Fibroblast of the aortic adventitia (primary cell): ENCODE measurements around the gene NECAB3. TPM values are rescaled to one million over a fixed set of nuclear protein-coding genes. Genes with fewer than 3 reads are reported as not detected.

ENCODE experiments used
- DNase-seq: peaks from one replicate; pipeline ENCODE4 v3.0.0-alpha.2; 2010; ENCODE audit warnings: low read depth
- H3K4me3 ChIP-seq: 2 replicates; pipeline ENCODE4 v1.5.1; 2011; ENCODE audit warnings: low read depth, mild to moderate bottlenecking, control low read depth, low read length, moderate library complexity
- total RNA-seq: library from RNA; depleted of rRNA; stranded (reverse); fragments of >200 nt; gene quantifications from 2 replicates; pipeline ENCODE4 v1.2.3, GENCODE V29; 2012; ENCODE audit warnings: low replicate concordance
- TF ChIP-seq, protein P1 (sequence below): IDR thresholded peaks from 2 replicates; pipeline ENCODE4 v1.5.1; 2011; ENCODE audit warnings: mild to moderate bottlenecking, low read length, control low read depth, inconsistent platforms; ENCODE audit not compliant: insufficient read depth

Gene NECAB3
- total RNA-seq, 1 donor: 17.6 TPM

DNA sequence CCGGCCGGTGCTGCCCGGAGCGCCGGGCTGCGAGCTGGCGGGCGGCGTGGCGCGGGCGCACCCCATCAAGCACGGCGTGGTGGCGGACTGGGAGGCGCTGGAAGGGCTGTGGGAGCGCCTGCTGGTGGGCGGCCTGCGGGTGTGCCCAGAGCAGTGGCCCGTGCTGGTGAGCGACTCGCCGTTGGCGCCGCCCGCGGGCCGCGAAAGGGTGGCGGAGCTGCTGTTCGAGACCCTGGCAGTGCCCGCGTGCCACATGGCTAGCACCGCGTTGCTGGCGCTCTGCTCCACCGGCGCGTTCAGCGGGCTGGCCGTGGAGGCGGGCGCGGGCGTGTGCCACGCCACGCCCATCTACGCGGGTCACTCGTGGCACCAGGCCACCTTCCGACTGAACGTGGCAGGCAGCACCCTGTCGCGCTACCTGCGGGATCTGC lies 7.0 kb downstream of the NECAB3 start:
- peak; percentile 21 for DNase-seq
- H3K4me3 ChIP-seq: peak overlapping the region; percentile 63
- TF ChIP-seq, protein P1, sequence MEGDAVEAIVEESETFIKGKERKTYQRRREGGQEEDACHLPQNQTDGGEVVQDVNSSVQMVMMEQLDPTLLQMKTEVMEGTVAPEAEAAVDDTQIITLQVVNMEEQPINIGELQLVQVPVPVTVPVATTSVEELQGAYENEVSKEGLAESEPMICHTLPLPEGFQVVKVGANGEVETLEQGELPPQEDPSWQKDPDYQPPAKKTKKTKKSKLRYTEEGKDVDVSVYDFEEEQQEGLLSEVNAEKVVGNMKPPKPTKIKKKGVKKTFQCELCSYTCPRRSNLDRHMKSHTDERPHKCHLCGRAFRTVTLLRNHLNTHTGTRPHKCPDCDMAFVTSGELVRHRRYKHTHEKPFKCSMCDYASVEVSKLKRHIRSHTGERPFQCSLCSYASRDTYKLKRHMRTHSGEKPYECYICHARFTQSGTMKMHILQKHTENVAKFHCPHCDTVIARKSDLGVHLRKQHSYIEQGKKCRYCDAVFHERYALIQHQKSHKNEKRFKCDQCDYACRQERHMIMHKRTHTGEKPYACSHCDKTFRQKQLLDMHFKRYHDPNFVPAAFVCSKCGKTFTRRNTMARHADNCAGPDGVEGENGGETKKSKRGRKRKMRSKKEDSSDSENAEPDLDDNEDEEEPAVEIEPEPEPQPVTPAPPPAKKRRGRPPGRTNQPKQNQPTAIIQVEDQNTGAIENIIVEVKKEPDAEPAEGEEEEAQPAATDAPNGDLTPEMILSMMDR: no peak

DNA sequence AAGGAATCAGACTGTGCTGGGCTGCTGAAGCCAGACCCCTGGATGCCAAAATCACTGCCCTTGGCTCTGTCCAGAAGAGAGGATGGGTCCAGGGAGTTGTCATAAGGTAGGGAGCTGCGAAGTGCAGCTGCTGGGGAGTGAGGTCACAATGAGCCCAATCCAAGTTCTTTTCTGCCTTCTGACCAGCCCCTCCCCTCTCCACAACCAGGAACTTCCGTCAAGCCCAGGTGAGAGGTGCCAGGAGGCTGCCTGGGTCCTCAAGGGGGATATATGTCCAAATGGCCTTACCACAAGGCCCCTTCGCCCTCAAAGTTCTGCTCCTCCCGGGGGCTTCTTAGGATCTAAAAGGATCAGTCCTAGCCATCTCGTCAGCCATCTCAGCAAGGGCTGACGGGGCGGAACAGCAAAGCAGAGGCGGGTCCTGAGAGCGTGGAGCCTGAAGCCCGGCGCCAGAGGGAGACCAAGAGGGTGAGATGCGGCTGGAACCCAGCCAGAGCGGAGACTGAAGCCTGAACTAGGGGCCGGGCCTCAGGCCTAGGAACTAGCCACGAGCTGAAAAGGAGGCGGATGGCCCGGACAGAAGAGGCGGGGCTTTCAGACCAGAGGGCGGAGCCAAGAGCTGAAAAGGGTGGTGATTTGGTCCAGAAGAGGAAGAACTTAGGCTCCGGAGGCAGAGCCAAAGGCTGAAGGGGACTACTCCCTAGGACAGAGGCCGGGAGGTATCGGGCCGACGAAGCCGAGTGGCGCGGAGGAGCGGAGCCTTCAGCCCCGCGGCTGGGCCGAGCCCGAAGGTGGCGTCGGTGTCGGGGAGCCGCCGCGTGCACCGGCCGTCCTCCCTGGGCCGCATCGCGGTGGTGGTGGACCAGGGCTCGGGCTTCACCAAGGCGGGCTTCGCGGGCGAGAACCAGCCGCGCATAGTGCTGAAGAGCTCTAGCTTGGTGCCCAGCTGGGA lies 7.7 kb downstream of the NECAB3 start, which contains the start of gene ACTL10:
ACTL10 (plus strand) TSS at position 651 of the 952 bp plus-strand sequence. CDS start 555 bp downstream, outside the sequence.
- TF ChIP-seq, protein P1: peak; percentile 60
- peak; percentile 99 for DNase-seq
- H3K4me3 ChIP-seq: peak within 1 kb of the TSS; percentile 63

DNA sequence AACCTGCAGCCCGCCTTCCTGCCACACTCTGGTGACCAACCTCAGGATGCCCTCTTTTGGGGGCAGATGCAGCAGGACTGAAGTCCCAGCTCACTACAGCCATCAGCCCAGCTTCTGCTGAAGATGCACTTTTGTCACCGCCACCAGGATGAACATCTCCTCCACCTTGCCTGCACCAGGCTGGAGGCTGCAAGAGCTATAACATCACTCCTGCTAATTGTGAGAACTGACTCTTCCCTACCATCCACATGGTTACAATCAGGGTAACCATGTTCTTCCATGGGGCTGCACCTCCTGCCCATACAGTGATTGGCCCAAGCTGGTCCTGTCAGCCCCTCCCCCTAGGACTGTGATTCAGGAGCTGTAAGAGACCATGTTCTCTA lies 9.5 kb downstream of the NECAB3 start:
- H3K4me3 ChIP-seq: no peak overlapping the region
- TF ChIP-seq, protein P1: no peak
- no peak for DNase-seq

DNA sequence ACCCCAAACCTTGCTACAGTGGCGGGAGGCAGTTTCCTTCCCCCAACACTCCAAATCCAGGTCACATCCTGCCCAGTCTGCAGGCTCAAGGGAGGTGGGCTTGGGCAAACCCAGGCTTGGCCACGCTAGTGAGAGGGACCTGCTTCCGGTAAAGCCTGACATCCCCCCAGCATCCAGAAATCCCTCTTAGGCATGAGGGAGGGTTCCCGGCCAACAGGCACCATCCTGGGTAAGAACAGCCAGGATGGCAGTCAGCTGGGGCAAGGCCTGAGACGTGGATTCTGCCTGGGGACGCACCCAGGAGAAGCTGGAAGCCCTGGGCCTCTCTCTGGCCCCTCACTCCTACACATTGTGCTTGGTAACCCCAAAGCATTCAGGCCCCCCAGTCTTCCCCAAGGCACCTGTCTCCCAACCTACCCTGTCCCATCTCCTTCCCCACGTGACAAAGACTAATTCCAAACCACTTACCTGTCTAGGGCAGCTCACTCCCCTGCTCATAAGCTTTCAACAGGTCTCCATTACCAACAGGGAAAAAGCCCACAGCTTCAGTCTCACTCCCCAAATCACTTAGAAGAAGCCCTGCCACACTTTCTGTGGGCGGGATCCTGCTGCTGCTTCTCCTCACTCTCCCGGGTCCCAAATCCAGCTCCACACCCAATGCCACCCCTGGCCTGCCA lies 10.0 kb downstream of the NECAB3 start:
- H3K4me3 ChIP-seq: peak overlapping the region; percentile 77
- DNase-seq: no peak
- TF ChIP-seq, protein P1: no peak

DNA sequence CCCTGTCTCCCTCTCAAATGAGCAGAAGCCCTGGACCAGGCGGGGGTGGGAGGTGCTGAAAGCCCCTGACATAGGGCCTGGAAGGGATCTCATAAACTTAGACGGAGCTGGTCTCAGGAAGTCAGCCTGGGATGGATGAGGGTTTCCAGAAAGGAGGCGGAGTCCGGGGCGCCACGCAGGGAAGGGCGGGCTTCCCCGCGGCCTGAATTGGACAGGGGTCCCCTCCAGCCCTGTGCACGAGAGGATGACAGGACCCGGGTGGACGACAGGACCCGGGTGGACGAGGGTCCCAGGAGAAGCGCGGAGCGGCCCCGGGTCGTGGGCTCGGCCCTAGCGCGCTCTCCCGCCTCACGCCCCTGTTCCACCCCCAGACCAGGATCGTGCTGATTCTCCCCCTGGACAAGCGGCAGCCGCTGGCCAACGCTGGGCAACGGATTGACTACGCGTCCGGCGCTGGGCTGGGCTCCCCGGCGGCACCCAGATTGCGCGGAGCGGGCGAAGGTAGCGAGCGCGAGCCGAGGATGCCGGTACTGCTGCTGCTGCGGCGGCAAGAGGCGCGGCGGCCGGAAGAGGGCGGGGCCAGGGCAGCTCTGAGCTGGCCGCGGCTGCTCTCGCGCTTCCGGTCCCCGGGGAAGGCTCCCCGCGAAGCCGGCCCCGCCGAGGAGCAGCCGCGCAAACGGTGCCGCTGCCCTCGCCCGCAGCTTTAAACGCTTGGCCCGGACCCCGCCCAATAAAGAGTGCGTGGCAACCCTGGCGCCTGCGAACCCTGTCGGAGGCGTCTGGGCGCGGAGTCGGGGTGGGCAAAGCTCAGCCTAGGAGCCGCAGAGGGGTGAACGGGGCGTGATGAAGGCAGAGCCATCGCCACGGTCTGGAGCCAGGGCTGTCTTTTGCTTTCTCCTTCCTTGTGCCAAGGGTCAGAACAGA lies 10.8 kb downstream of the NECAB3 start:
- peak overlapping the region; percentile 77 for H3K4me3 ChIP-seq
- peak; percentile 48 for DNase-seq
- TF ChIP-seq, protein P1: no peak

DNA sequence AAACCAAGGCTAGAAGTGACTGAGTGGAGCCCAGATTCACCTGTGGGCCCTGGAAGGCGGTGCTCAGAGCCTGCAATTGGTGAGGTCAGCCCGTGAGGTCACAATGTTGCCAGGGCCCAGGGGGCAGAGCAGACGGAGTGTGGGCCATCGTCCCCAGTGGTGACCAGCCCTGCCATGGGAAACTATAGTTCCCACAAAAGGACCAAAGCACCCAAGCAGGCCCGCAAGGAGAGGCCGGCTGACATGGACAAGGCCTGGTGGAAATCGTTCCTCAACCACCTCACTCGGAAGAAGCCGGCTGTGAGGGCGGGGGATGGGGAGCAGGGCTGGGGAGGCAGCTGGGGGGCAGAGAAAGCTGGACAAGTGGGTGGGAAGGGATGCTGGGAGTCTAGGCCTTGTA lies 12.1 kb downstream of the NECAB3 start, which contains the start of gene C20orf144:
C20orf144 (plus strand) TSS at position 156 of the 400 bp plus-strand sequence; CDS start at position 175, 19 bp downstream.
- TF ChIP-seq, protein P1: no peak

More for the DNA sequence above, 12.1 kb downstream of the NECAB3 start, which contains the start of gene C20orf144:
- peak within 1 kb of the TSS; percentile 77 for H3K4me3 ChIP-seq
- no peak for DNase-seq
